Activated T-helper 9 cell treated with anti-CD3 and anti-CD28 coated beads, Interleukin-2, amount 50 U/mL, for 16 hours (primary cell): ENCODE data around the gene GIMAP6.
A peak's percentile ranks its signal among the peaks of the same experiment; 100 is the strongest.
"Not testable (repeated sequence)": the region's sequence is repeated elsewhere in the genome, so short reads cannot be mapped to it uniquely, and the experiment has no call there.

Experiments used
- DNase-seq: peaks from one replicate; pipeline ENCODE4 v3.0.0-alpha.2; 2020; ENCODE audit warnings: low read depth

Gene GIMAP6

GRCh38 chr7:150631866-150632864 lies at the start of gene GIMAP6:
TSS of gene GIMAP6 (minus strand) at chr7:150632385. CDS start at chr7:150630142, 2,243 bp downstream.
- DNase-seq, result peak; percentile 6

GRCh38 chr7:150680364-150680763 lies 48.2 kb upstream of the GIMAP6 start:
- DNase-seq, result not testable (repeated sequence)

- not testable (repeated sequence) for DNase-seq
Observed at GRCh38 chr7:150678601-150679000, 46.4 kb upstream of the GIMAP6 start.

- not testable (repeated sequence) for DNase-seq
Observed at GRCh38 chr7:150676854-150677253, 44.7 kb upstream of the GIMAP6 start.

GRCh38 chr7:150676276-150676675 lies 44.1 kb upstream of the GIMAP6 start:
- DNase-seq, result not testable (repeated sequence)

GRCh38 chr7:150675714-150676113 lies 43.5 kb upstream of the GIMAP6 start:
- no peak for DNase-seq

- not testable (repeated sequence) for DNase-seq
Observed at GRCh38 chr7:150671798-150672585, 39.8 kb upstream of the GIMAP6 start.

- DNase-seq, result no peak
Observed at GRCh38 chr7:150668977-150669376, 36.8 kb upstream of the GIMAP6 start.

- peak; percentile 49 for DNase-seq
Observed at GRCh38 chr7:150668472-150668911, 36.3 kb upstream of the GIMAP6 start.

GRCh38 chr7:150666412-150666811 lies 34.2 kb upstream of the GIMAP6 start:
- DNase-seq, result no peak

- DNase-seq, result no peak
Observed at GRCh38 chr7:150665896-150666295, 33.7 kb upstream of the GIMAP6 start.

GRCh38 chr7:150665089-150665748 lies 33.0 kb upstream of the GIMAP6 start:
- DNase-seq, result peak; percentile 42

GRCh38 chr7:150663802-150664494 lies 31.8 kb upstream of the GIMAP6 start:
- no peak for DNase-seq

GRCh38 chr7:150662821-150663220 lies 30.6 kb upstream of the GIMAP6 start:
- DNase-seq, result not testable (repeated sequence)

- no peak for DNase-seq
Observed at GRCh38 chr7:150660939-150661613, 28.9 kb upstream of the GIMAP6 start.

- DNase-seq, result no peak
Observed at GRCh38 chr7:150657526-150657925, 25.3 kb upstream of the GIMAP6 start.

GRCh38 chr7:150656047-150656446 lies 23.9 kb upstream of the GIMAP6 start:
- no peak for DNase-seq

GRCh38 chr7:150654692-150655091 lies 22.5 kb upstream of the GIMAP6 start:
- DNase-seq, result no peak

GRCh38 chr7:150649080-150649385 lies 16.8 kb upstream of the GIMAP6 start:
- no peak for DNase-seq

- DNase-seq, result no peak
Observed at GRCh38 chr7:150648353-150649079, 16.3 kb upstream of the GIMAP6 start.
